Activated CD4-positive, CD25-positive, alpha-beta regulatory T cell treated with anti-CD3 and anti-CD28 coated beads, Interleukin-2, amount 50 U/mL, for 24 hours (primary cell): Measurements from ENCODE around the gene PVRIG.
"Not testable (repeated sequence)": the region's sequence is repeated elsewhere in the genome, so short reads cannot be mapped to it uniquely, and the experiment has no call there.

Experiments
- ATAC-seq, 2 donors: fragments of 150-1000 bp; cut with Tn5 transposase; one replicate each; pipeline ENCODE4 v1.10.0; 2021; ENCODE audit warnings: mild to moderate bottlenecking in 1 of 2, moderate library complexity in 1 of 2

The PVRIG gene

DNA sequence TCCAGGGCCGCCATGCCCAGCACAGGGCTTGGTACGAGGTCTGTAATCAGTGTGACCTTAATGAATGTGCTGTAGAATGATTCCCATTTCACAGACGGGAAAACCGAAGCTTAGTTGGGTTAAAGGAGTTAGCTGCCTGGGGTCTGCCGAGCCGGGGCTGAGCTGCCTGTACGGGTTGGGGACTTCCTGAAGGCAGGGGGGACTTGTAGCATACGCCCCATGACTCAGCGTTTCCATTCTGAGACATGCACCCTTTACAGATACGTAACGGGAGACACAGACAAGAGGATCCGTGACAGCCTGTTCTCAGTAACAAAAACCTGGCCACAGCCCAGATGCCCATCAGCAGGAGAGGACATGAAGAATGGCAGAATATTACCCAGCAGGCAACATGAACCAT lies 23.6 kb downstream of the PVRIG start:
- ATAC-seq, result peak; percentile 97

GRCh38 chr7:100244988-100245605 lies 25.3 kb downstream of the PVRIG start:
- ATAC-seq, result not testable (repeated sequence)

DNA sequence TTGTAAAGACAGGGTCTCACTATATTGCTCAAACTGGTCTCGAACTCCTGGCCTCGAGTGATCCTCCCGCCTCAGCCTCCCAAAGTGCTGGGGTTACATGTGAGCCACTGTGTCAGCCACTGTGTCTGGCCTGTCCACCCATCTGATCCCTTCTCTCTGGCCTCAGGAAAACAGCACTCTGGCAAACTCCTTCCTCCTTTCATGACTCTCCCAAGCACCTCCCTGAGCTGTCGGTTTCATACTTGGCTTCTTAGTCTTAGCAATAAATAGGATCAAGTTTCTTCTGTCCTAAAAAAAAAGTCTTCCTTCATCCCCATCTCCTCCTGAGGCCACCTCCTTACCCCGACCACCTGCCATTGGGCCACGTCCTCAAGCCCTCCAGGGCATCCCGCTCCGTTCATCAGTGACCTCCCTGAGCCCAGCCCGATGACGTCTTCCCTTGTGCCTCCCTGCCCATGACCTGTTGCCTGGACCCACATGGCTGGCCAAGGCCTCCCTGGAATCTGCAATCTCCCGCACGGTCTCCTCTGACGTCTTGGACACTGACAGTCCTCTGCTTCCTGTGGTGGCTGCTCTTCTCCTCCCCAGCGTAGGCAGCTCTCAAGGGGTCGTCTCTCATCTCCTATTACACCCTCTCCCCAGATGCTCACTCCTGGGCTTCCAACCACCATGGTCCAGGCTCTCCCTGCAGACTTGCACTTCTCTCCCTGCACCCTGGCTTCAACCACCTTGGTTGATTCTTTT lies 26.5 kb downstream of the PVRIG start:
- not testable (repeated sequence) for ATAC-seq

GRCh38 chr7:100246865-100247137 lies 27.1 kb downstream of the PVRIG start:
- ATAC-seq, result not testable (repeated sequence)

DNA sequence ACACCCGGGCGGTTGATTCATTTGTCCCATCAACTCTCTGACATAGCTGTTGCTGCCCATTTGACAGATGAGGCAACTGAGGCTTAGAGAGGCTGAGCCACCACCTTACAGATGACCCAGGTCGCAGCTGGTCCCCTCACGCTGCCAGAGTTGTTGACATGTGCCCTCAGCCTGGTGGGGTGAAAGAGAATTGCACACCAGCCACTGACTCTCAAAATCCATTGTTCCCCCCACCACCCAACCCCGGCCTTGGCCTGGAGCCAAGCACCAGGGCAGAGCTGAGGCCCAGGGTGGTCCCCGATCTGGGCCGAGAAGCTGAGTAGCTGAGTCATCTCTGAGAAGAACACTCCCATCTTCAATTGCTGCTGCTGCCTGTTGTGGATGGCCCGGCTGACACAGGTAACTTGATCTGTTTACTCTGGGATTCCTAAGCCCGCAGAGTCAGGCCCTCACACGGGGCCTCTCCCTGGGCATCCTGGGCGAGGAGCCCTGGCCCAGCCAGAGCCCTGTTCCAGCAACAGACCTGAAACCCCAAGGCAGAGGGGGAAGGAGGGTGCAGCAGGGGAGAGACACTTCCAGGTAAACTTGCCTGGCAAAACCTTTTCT lies 27.5 kb downstream of the PVRIG start:
- no peak for ATAC-seq

GRCh38 chr7:100248483-100248882 lies 28.7 kb downstream of the PVRIG start:
- no peak for ATAC-seq

DNA sequence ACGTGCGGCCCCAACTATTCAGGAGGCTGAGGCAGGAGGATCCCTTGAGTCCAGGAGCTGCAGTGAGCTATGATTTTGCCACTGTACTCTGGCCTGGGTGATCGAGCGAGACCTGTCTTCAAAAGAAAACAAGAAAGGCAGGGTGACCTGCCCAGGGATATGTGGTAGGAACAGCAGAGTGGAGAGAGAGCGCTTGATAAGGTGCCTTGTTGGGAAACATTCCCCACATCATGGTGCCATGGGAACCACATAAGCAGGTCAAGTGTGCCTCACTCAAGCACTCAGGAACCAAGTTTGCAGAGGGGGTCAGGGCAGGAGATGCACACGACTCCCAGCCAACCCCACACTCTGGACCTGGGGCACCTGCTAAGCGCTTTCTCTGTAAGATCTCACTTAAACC lies 37.3 kb downstream of the PVRIG start:
- no peak for ATAC-seq

GRCh38 chr7:100259984-100260383 lies 40.2 kb downstream of the PVRIG start:
- not testable (repeated sequence) for ATAC-seq

- ATAC-seq, result not testable (repeated sequence)
These were observed 43.1 kb downstream of the PVRIG start for GRCh38 chr7:100262896-100263295.

GRCh38 chr7:100264223-100264622 lies 44.5 kb downstream of the PVRIG start:
- ATAC-seq, result not testable (repeated sequence)

DNA sequence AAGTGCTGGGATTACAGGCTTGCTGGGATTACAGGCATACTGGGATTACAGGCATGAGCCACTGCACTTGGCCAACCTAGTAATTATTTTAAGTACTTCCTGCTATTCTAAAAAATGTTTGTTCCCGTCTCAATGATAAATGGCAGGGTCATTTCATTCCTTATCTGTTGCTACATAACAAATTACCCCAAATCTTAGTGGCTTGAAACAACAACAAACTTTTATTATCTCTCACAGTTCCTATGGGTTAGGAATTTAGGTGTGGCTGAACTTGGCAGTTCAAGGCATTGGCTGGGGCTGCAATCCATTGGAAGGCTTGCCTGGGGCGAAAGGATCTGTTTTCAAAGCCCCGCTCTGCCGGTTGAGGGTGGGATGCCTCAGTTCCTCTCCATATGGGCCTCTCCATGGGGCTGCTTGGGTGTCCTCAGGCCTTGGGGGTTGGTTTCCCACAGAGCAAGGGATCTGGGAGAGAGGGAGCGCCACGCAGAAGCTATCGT lies 45.0 kb downstream of the PVRIG start:
- not testable (repeated sequence) for ATAC-seq

- ATAC-seq, result not testable (repeated sequence)
These were observed 46.1 kb downstream of the PVRIG start for GRCh38 chr7:100265851-100266250.

GRCh38 chr7:100266576-100267354 lies 47.0 kb downstream of the PVRIG start:
- ATAC-seq, result no peak

- no peak for ATAC-seq
These were observed 47.9 kb downstream of the PVRIG start for GRCh38 chr7:100267648-100268047.

DNA sequence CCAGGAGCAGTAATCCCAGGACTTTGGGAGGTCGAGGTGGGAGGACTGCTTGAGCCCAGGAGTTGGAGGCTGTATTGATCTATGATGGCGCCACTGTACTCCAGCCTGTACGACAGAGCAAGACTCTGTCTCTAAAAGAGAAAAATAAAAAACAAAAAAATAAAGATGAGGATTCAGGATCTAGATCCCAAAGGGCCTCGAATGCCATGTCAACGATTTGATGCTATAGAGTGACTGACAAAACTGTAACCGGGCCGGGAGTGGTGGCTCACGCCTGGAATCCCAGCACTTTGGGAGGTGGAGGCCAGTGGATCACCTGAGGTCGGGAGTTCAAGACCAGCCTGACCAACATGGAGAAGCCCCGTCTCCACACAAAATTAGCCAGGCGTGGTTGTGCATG lies 49.1 kb downstream of the PVRIG start:
- ATAC-seq, result not testable (repeated sequence)

- not testable (repeated sequence) for ATAC-seq
These were observed 49.7 kb downstream of the PVRIG start for GRCh38 chr7:100269306-100270045.

- ATAC-seq, result not testable (repeated sequence)
These were observed 50.5 kb downstream of the PVRIG start for GRCh38 chr7:100270046-100270918.
